ENCODE results near the gene BMERB1.
"Not testable (repeated sequence)": the region's sequence is repeated elsewhere in the genome, so short reads cannot be mapped to it uniquely, and the experiment has no call there.

BMERB1 gene

DNA sequence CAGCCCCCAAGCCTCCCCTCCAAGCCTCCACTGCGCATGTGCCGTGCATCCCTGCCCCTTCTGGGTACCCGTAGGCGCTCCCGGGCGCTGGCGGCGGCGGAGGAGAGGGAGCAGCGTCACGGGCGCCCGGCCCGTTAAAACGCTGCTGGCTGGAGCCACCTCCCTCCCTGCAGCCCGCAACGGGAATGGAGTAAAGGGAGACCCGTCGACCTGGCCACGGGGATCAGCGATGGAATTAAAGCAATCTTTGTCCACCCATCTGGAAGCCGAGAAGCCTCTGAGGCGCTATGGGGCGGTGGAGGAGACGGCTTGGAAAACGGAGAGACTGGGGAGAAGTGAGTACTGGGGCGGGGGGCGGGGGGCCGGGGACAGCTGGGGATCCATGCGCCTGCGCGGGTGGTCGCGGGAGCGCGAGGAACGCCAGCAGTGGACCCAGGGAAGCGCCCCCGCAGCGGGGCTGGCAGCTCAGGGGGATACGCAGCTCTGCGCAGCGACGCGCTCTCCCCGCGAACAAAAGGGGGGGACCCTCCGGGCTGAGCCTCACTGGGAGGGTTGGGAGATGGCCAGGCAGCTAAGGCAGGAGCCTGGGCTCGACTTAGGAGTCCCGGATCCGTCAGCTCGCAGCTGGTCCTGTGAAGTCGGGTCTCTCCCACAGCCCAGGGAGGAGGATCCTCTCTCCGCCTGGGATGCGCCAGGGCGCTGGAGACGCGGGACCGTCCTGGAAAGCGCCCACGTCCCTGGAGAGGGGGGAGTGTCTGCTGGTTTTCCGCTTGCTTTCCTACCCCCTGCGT, at the start of gene BMERB1:
BMERB1 (plus strand) TSS at position 164 of the 791 bp plus-strand sequence; CDS start at position 230, 66 bp downstream.
- DNase-seq: peak; percentile 79

DNA sequence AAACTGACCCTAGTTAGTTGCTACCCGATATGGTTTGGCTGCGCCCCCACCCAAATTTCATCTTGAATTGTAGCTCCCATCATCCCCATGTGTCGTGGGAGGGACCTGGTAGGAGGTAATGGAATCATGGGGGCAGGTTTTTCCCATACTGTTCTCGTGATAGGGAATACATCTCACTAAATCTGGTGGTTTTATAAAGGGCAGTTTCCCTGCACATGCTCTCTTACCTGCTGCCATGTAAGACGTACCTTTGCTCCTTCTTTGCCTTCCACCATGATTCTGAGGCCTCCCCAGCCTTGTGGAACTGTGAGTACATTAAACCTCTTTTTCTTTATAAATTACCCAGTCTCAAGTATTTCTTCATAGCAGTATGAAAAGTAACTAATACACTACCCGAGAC, 46.3 kb upstream of the BMERB1 start:
- DNase-seq: not testable (repeated sequence)

DNA sequence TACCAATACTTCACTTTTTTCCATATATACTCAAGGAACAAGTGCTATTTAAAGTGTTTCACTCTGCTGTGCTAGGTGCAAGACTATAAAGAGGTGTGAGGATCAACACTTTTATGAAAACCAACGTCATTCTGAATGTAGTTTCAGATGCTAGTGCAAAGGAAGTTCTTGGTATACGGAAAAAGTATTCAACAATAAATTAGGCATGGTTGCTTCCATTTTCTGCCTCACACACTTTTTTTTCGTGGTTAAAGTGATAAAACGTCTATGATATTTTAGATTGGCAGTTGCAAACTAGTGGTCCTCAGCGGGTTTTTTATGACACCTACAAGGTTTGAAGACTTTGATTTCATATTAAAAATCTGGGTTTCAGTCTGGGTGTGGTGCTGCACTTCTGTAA, 44.5 kb upstream of the BMERB1 start:
- DNase-seq: not testable (repeated sequence)

- not testable (repeated sequence) for DNase-seq
Measured at GRCh38 chr16:15393025-15393424, 41.4 kb upstream of the BMERB1 start.

- DNase-seq: not testable (repeated sequence)
Measured at GRCh38 chr16:15395631-15396508, 38.5 kb upstream of the BMERB1 start, which contains the start of gene MPV17L. Gene MPV17L (plus strand): TSS chr16:15395754. CDS start chr16:15395898, 144 bp downstream.

GRCh38 chr16:15396509-15396829, 37.9 kb upstream of the BMERB1 start:
- not testable (repeated sequence) for DNase-seq

GRCh38 chr16:15396948-15397594, 37.3 kb upstream of the BMERB1 start:
- no peak for DNase-seq

- DNase-seq: no peak
Measured at GRCh38 chr16:15398618-15399316, 35.6 kb upstream of the BMERB1 start.

DNA sequence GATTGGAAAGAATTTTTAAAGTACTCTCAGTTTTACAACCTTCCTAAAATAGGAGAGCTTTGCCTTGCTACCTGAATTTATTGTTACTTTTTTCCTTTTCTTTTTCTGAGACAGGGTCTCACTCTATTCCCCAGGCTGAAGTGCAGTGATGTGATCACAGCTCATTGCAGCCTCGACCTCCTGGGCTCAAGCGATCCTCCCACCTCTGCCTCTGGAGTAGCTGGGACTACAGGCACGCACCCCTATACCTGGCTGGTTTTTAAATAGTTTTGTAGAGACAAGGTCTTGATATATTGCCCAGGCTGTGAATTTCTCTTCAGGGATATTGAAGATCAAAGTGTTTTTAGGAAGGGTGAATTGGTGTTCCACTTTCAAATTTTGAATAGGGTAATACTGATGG, 35.1 kb upstream of the BMERB1 start:
- DNase-seq: no peak

DNA sequence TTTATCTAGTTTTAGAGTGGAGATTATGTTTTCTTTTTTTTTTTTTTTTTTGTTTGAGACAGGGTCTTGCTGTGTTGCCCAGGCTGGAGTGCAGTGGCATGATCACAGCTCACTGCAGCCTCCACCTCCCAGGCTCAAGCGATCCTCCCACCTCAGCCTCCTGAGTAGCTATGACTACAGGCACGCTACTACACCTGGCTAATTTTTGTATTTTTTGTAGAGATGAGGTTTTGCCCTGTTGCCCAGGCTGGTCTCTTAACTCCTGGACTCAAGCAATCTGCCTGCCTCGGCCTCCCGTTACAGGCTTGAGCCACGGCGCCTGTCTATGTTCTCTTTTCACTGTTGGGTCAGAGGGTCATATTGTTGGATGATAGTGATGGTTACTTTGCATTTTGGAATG, 34.1 kb upstream of the BMERB1 start:
- not testable (repeated sequence) for DNase-seq

- no peak for DNase-seq
Measured at GRCh38 chr16:15401972-15402371, 32.4 kb upstream of the BMERB1 start.

- no peak for DNase-seq
Measured at GRCh38 chr16:15403392-15403995, 30.9 kb upstream of the BMERB1 start.

DNA sequence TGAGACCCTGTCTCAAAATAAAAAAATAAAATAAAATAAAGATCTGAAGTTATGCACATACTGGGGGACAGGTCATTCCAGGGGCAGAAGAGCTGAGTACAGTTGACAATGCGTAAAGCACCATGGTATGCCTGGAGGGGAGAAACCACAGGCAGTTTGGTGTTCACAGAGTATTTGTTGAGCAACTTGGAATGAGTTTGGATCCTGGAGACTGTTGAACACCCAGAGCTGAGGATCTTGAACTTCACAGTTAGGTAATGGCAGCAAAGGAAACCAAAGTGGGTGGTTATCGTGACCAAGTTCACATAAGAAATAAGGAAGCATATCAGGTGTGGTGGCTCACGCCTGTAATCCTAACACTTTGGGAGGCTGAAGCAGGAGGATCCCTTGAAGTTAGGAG, 30.3 kb upstream of the BMERB1 start:
- not testable (repeated sequence) for DNase-seq

- DNase-seq: no peak
Measured at GRCh38 chr16:15404792-15405191, 29.6 kb upstream of the BMERB1 start.

DNA sequence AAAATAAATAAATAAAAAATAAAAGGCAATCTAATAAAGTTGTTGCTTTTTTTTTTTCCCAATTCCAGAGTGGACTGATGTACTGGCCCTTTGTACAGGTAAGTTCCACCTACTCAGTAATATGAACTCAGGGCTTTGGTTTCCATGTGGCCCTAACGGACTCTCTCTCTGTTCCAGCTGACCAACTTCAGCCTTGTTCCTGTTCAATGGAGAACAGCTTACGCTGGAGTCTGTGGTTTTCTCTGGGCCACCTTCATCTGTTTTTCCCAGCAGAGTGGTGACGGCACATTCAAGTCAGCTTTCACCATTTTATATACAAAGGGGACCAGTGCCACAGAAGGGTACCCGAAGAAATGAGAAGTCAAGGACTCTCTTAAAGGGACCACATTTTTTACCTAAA, 26.6 kb upstream of the BMERB1 start:
- not testable (repeated sequence) for DNase-seq

GRCh38 chr16:15409476-15409875, 24.9 kb upstream of the BMERB1 start:
- DNase-seq: not testable (repeated sequence)

DNA sequence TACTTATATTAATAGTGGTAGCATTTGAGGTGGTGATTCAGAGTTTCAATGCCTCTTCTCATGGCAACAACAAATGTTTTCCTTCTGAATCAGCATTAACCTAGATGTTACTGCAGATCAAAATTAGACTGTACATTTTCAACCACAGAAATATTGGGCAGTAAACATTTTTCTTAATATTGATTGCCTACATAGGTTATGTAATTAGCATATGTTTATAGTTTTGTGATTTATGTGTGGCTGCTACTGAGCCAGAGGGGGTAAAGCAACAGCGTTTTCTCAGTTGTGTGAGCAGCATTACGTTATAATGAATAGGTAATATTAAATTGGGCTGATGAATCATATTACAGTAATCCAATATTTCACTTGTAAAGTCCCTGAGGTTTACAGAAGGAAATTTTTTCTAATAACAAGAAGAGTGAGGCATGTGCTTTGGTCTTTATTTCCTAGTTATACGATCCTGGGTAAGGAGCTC, 18.8 kb upstream of the BMERB1 start:
- DNase-seq: no peak

- DNase-seq: no peak
Measured at GRCh38 chr16:15417197-15417596, 17.2 kb upstream of the BMERB1 start.

GRCh38 chr16:15418206-15418605, 16.2 kb upstream of the BMERB1 start:
- DNase-seq: no peak

DNA sequence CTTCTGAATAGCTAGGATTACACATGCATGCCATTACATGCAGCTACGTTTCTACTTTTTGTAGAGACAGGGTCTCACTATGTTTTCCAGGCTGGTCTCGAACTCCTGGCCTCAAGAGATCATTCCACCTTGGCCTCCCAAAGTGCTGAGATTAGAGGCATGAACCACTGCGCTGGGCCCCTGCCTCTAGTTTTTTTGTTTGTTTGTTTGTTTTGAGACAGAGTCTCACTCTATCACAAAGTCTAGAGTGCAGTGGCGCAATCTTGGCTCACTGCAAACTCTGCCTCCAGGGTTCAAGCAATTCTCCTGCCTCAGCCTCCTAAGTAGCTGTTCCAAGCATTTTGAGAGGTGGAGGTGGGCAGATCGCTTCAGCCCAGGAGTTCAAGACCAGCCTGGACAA, 12.7 kb upstream of the BMERB1 start:
- not testable (repeated sequence) for DNase-seq

DNA sequence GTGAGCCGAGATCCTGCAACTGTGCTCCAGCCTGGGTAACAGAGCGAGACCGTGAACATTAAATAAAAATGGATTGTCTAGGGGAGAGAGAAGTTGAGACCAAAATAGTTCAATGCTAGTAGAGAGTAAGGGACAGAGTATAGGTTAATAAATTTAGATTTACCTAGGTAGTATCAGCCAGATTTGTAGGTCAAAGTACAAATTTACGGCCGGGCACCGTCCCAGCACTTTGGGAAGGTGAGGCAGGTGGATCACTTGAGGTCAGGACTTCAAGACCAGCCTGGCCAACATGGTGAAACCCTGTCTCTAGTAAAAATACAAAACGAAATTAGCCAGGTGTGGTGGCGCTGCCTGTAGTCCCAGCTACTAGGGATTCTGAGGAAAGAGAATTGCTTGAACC, 12.2 kb upstream of the BMERB1 start:
- no peak for DNase-seq

DNA sequence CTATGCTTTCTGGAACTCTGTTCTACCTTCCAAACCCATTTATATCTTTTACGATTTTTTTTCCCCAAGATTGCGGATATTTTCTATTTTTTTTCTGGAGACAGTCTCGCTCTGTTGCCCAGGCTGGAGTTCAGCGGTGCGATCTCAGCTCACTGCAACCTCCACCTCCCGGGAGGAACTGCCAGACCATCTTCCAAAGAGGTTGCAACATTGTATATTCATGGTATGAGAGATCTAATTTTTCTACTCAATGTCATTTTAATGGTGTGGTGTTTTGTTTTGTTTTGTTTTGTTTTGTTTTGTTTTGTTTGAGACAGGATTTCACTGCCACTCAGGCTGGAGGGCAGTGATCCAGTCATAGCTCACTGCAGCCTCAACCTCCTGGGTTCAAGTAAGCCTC, 8.5 kb upstream of the BMERB1 start:
- DNase-seq: no peak

All from activated CD4-positive, alpha-beta T cell treated with anti-CD3 and anti-CD28 coated beads, Interleukin-10, Interleukin-2, amounts not matched to agents 100 ng/mL and 50 ng/mL, durations not matched to agents 16 hours and 8 hours (primary cell).